Esophagus mucosa (tissue), 1 donor: ENCODE data around the gene COG4. TPM values are rescaled to one million over a fixed set of nuclear protein-coding genes. Genes with fewer than 3 reads are reported as not detected.
"Not testable (repeated sequence)": the region's sequence is repeated elsewhere in the genome, so short reads cannot be mapped to it uniquely, and the experiment has no call there.

Experiments used
- ATAC-seq: fragments of 200-7000 bp; cut with Tn5 transposase; one replicate; pipeline ENCODE4 v1.9.1; 2020
- total RNA-seq: library from RNA; stranded (reverse); gene quantifications from one replicate; pipeline ENCODE4 v1.2.4, GENCODE V29; 2023
- donor health status: DM: yes; HTN: yes; CAD: no.

Gene COG4
- total RNA-seq, 1 donor from 2014 or later = 53.2 TPM

GRCh38 chr16:70453892-70454221 lies 69.5 kb downstream of the COG4 start:
- no peak for ATAC-seq

GRCh38 chr16:70453117-70453891 lies 70.0 kb downstream of the COG4 start:
- ATAC-seq = no peak

GRCh38 chr16:70451004-70451340 lies 72.4 kb downstream of the COG4 start:
- ATAC-seq = not testable (repeated sequence)

- not testable (repeated sequence) for ATAC-seq
These were observed 73.0 kb downstream of the COG4 start for GRCh38 chr16:70450142-70451003.

- ATAC-seq = no peak
These were observed 75.3 kb downstream of the COG4 start for GRCh38 chr16:70448075-70448474.

- no peak for ATAC-seq
These were observed 78.9 kb downstream of the COG4 start for GRCh38 chr16:70444249-70445063.

- no peak for ATAC-seq
These were observed 81.0 kb downstream of the COG4 start for GRCh38 chr16:70442344-70442743.

- no peak for ATAC-seq
These were observed 81.9 kb downstream of the COG4 start for GRCh38 chr16:70441406-70441990.

GRCh38 chr16:70440009-70440692 lies 83.2 kb downstream of the COG4 start:
- no peak for ATAC-seq

GRCh38 chr16:70438969-70439862 lies 84.1 kb downstream of the COG4 start, which contains the start of gene ST3GAL2:
Gene ST3GAL2 (minus strand): TSS chr16:70439100. CDS start chr16:70398530, 40,570 bp downstream.
- ATAC-seq = peak; percentile 94

- peak; percentile 10 for ATAC-seq
These were observed 84.8 kb downstream of the COG4 start for GRCh38 chr16:70438585-70438968.

GRCh38 chr16:70437582-70438557 lies 85.5 kb downstream of the COG4 start:
- peak; percentile 3 for ATAC-seq

GRCh38 chr16:70437017-70437581 lies 86.3 kb downstream of the COG4 start:
- ATAC-seq = no peak

GRCh38 chr16:70434484-70435260 lies 88.7 kb downstream of the COG4 start:
- no peak for ATAC-seq

GRCh38 chr16:70433458-70434103 lies 89.8 kb downstream of the COG4 start:
- ATAC-seq = peak; percentile 17

- ATAC-seq = no peak
These were observed 90.5 kb downstream of the COG4 start for GRCh38 chr16:70432723-70433457.

- ATAC-seq = no peak
These were observed 91.0 kb downstream of the COG4 start for GRCh38 chr16:70432356-70432722.
